ENCODE measurements around the gene TINAG. TPM values are rescaled to one million over a fixed set of nuclear protein-coding genes. Genes with fewer than 3 reads are reported as not detected.
A peak's percentile ranks its signal among the peaks of the same experiment; 100 is the strongest.

Gene TINAG
- total RNA-seq, 1 donor from 2014 or later, result not detected

- Mint-ChIP-seq H3K36me3 (no peaks in the 10 kb centered on the region), H3K27ac (no peak overlapping the region), H3K4me1 (no peaks in the 10 kb centered on the region), H3K4me3 (no peak overlapping the region), H3K27me3 (ENCODE audit: insufficient read depth, low read depth) (peaks cover 4% of the 10 kb centered on the region), H3K9me3 (no peaks in the 10 kb centered on the region)
- Histone ChIP-seq H3K4me2 (no peak overlapping the region), H3K36me3 (no peaks in the 10 kb centered on the region), H3F3A (ENCODE audit: low read depth) (no peaks in the 10 kb centered on the region), H4K20me1 (ENCODE audit: low read depth) (no peaks in the 10 kb centered on the region), H3K4me3 (no peak overlapping the region), H3K9ac (no peak overlapping the region), H3K4me1 (no peaks in the 10 kb centered on the region), H3K9me3 (ENCODE audit: low read depth) (no peaks in the 10 kb centered on the region), H3K79me2 (ENCODE audit: low read depth) (no peaks in the 10 kb centered on the region), H3K27me3 (no peaks in the 10 kb centered on the region), H3K27ac (no peak overlapping the region), H2AFZ (replicated peaks) (no peak overlapping the region)
- DNase-seq (ENCODE audit: low spot score), result no peak
- TF ChIP-seq EZH2 (IDR thresholded peaks at IDR 0.05) (no peak), EZH2phosphoT487 (IDR thresholded peaks at IDR 0.05) (no peak), CTCF (IDR thresholded peaks at IDR 0.05) (no peak)
These were observed 26.1 kb upstream of the TINAG start for GRCh38 chr6:54282186-54282585.

- Mint-ChIP-seq H3K27me3 (ENCODE audit: insufficient read depth, low read depth) (no peaks in the 10 kb centered on the region), H3K36me3 (no peaks in the 10 kb centered on the region), H3K9me3 (no peaks in the 10 kb centered on the region), H3K4me3 (no peak overlapping the region), H3K4me1 (no peaks in the 10 kb centered on the region), H3K27ac (no peak overlapping the region)
- no peaks in the 10 kb centered on the region for H3K27me3 ChIP-seq
- no peaks in the 10 kb centered on the region for H3K79me2 ChIP-seq (ENCODE audit: low read depth)
- H3K9ac ChIP-seq, result no peak overlapping the region
- no peak overlapping the region for H3K27ac ChIP-seq
- H2AFZ ChIP-seq (replicated peaks), result no peak overlapping the region
- H3K36me3 ChIP-seq, result no peaks in the 10 kb centered on the region
- no peak for TF ChIP-seq CTCF (IDR thresholded peaks at IDR 0.05)
- TF ChIP-seq EZH2 (IDR thresholded peaks at IDR 0.05), result no peak
- TF ChIP-seq EZH2phosphoT487 (IDR thresholded peaks at IDR 0.05), result no peak
- no peak for DNase-seq (ENCODE audit: low spot score)
- H3K9me3 ChIP-seq (ENCODE audit: low read depth), result no peaks in the 10 kb centered on the region
- H3F3A ChIP-seq (ENCODE audit: low read depth), result no peaks in the 10 kb centered on the region
- no peaks in the 10 kb centered on the region for H4K20me1 ChIP-seq (ENCODE audit: low read depth)
- H3K4me2 ChIP-seq, result no peak overlapping the region
- H3K4me3 ChIP-seq, result no peak overlapping the region
- H3K4me1 ChIP-seq, result no peaks in the 10 kb centered on the region
These were observed 23.9 kb upstream of the TINAG start for GRCh38 chr6:54284161-54284860.

- Mint-ChIP-seq H3K36me3 (no peaks in the 10 kb centered on the region), H3K4me3 (no peak overlapping the region), H3K27me3 (ENCODE audit: insufficient read depth, low read depth) (no peaks in the 10 kb centered on the region), H3K27ac (no peak overlapping the region), H3K9me3 (no peaks in the 10 kb centered on the region), H3K4me1 (no peaks in the 10 kb centered on the region)
- Histone ChIP-seq H3K9me3 (ENCODE audit: low read depth) (no peaks in the 10 kb centered on the region), H3K79me2 (ENCODE audit: low read depth) (no peaks in the 10 kb centered on the region), H3K4me2 (no peak overlapping the region), H3K27ac (no peak overlapping the region), H3K27me3 (no peaks in the 10 kb centered on the region), H4K20me1 (ENCODE audit: low read depth) (no peaks in the 10 kb centered on the region), H3K9ac (no peak overlapping the region), H2AFZ (replicated peaks) (peak overlapping the region; percentile 1), H3K36me3 (no peaks in the 10 kb centered on the region), H3K4me3 (no peak overlapping the region), H3F3A (ENCODE audit: low read depth) (no peaks in the 10 kb centered on the region), H3K4me1 (no peaks in the 10 kb centered on the region)
- TF ChIP-seq EZH2phosphoT487 (IDR thresholded peaks at IDR 0.05) (no peak), EZH2 (IDR thresholded peaks at IDR 0.05) (no peak), CTCF (IDR thresholded peaks at IDR 0.05) (no peak)
- DNase-seq (ENCODE audit: low spot score), result no peak
These were observed 22.6 kb upstream of the TINAG start for GRCh38 chr6:54285595-54285994.
